H9 (cell line): Measurements from ENCODE around the gene TPD52L3. TPM values are rescaled to one million over a fixed set of nuclear protein-coding genes. Genes with fewer than 3 reads are reported as not detected.

Experiments used
- DNase-seq: peaks from one replicate; pipeline ENCODE4 v3.0.0-alpha.2; 2017
- H2AFZ ChIP-seq: one replicate; pipeline ENCODE4 v1.6.1; 2013; ENCODE audit warnings: mild to moderate bottlenecking, low read length, control low read depth, moderate library complexity
- H2AK5ac ChIP-seq: 2 replicates; pipeline ENCODE4 v1.6.1; 2013; ENCODE audit warnings: low read length, control low read depth, mixed read lengths; ENCODE audit not compliant: insufficient read length
- H2BK120ac ChIP-seq: one replicate; pipeline ENCODE4 v1.6.1; 2013; ENCODE audit warnings: low read depth, mild to moderate bottlenecking, low read length, control low read depth, inconsistent platforms; ENCODE audit not compliant: poor library complexity, severe bottlenecking
- H2BK12ac ChIP-seq: 2 replicates; pipeline ENCODE4 v1.6.1; 2013; ENCODE audit warnings: low read length, control low read depth, mixed read lengths, low read depth; ENCODE audit not compliant: insufficient read length
- H2BK15ac ChIP-seq: 2 replicates; pipeline ENCODE4 v1.6.1; 2013; ENCODE audit warnings: low read depth, low read length, control low read depth
- H2BK20ac ChIP-seq: one replicate; pipeline ENCODE4 v1.6.1; 2013; ENCODE audit warnings: low read depth, mild to moderate bottlenecking, low read length, control low read depth, inconsistent platforms; ENCODE audit not compliant: poor library complexity, severe bottlenecking
- H2BK5ac ChIP-seq: 2 replicates; pipeline ENCODE4 v1.6.1; 2013; ENCODE audit warnings: low read length, control low read depth, mixed read lengths; ENCODE audit not compliant: insufficient read length
- H3K14ac ChIP-seq: 2 replicates; pipeline ENCODE4 v1.6.1; 2013; ENCODE audit warnings: low read length, control low read depth; ENCODE audit not compliant: insufficient read depth
- H3K18ac ChIP-seq: 2 replicates; pipeline ENCODE4 v1.6.1; 2013; ENCODE audit warnings: low read depth, mild to moderate bottlenecking, mixed read lengths, low read length, control low read depth; ENCODE audit not compliant: insufficient read length
- H3K23ac ChIP-seq: 2 replicates; pipeline ENCODE4 v1.6.1; 2013; ENCODE audit warnings: low read length, control low read depth, mixed read lengths, low read depth; ENCODE audit not compliant: insufficient read length
- H3K23me2 ChIP-seq: 2 replicates; pipeline ENCODE4 v1.6.1; 2013; ENCODE audit warnings: low read depth, mild to moderate bottlenecking, mixed read lengths, low read length, control low read depth; ENCODE audit not compliant: insufficient read length, poor library complexity, severe bottlenecking
- H3K27ac ChIP-seq: 2 replicates; pipeline ENCODE4 v1.5.1; 2013; ENCODE audit warnings: low read length, control low read depth, mixed read lengths, low read depth; ENCODE audit not compliant: insufficient read length
- H3K27me3 ChIP-seq: 2 replicates; pipeline ENCODE4 v1.6.1; 2013; ENCODE audit warnings: low read length, control low read depth, inconsistent platforms; ENCODE audit not compliant: insufficient read depth
- H3K4ac ChIP-seq: 2 replicates; pipeline ENCODE4 v1.6.1; 2013; ENCODE audit warnings: low read depth, mild to moderate bottlenecking, control low read depth, inconsistent platforms, low read length, moderate library complexity
- H3K4me1 ChIP-seq: 2 replicates; pipeline ENCODE4 v1.6.1; 2013; ENCODE audit warnings: low read length, control low read depth, inconsistent platforms; ENCODE audit not compliant: insufficient read depth
- H3K4me2 ChIP-seq: 2 replicates; pipeline ENCODE4 v1.6.1; 2013; ENCODE audit warnings: low read length, control low read depth, mixed read lengths; ENCODE audit not compliant: insufficient read length, insufficient read depth
- H3K56ac ChIP-seq: 2 replicates; pipeline ENCODE4 v1.6.1; 2013; ENCODE audit warnings: low read depth, mild to moderate bottlenecking, mixed read lengths, low read length, control low read depth; ENCODE audit not compliant: insufficient read length
- H3K79me1 ChIP-seq: 2 replicates; pipeline ENCODE4 v1.6.1; 2013; ENCODE audit warnings: low read depth, mild to moderate bottlenecking, moderate library complexity, low read length, control low read depth, inconsistent platforms; ENCODE audit not compliant: insufficient read depth, poor library complexity, severe bottlenecking
- H3K79me2 ChIP-seq: 2 replicates; pipeline ENCODE4 v1.6.1; 2013; ENCODE audit warnings: low read length, control low read depth, inconsistent platforms; ENCODE audit not compliant: insufficient read depth
- H3K9ac ChIP-seq: 2 replicates; pipeline ENCODE4 v1.6.1; 2013; ENCODE audit warnings: low read length, control low read depth, mixed read lengths; ENCODE audit not compliant: insufficient read length; ENCODE audit errors: extremely low read depth
- H3K9me3 ChIP-seq: one replicate; pipeline ENCODE4 v1.6.1; 2013; ENCODE audit warnings: low read depth, low read length, inconsistent platforms; ENCODE audit not compliant: control insufficient read depth
- H3T11ph ChIP-seq: one replicate; pipeline ENCODE4 v1.6.1; 2013; ENCODE audit warnings: mild to moderate bottlenecking, low read length, control low read depth, inconsistent platforms
- H4K20me1 ChIP-seq: one replicate; pipeline ENCODE4 v1.6.1; 2013; ENCODE audit not compliant: control insufficient read depth, insufficient read length, insufficient read depth
- H4K5ac ChIP-seq: 2 replicates; pipeline ENCODE4 v1.6.1; 2013; ENCODE audit warnings: low read depth, mild to moderate bottlenecking, mixed read lengths, low read length, control low read depth; ENCODE audit not compliant: insufficient read length
- H4K8ac ChIP-seq: replicated peaks from 2 replicates; pipeline ENCODE4 v1.6.1; 2013; ENCODE audit warnings: low read length, control low read depth, mixed read lengths, low read depth; ENCODE audit not compliant: insufficient read length
- H4K91ac ChIP-seq: 2 replicates; pipeline ENCODE4 v1.6.1; 2013; ENCODE audit warnings: low read depth, mild to moderate bottlenecking, moderate library complexity, mixed read lengths, low read length, control low read depth; ENCODE audit not compliant: insufficient read length
- H3K27ac Mint-ChIP-seq, 3 experiments: 2 replicates in 2 of 3; 3 replicates in 1 of 3; pipeline ENCODE4 v1.8.0; 2020 to 2021; ENCODE audit warnings: mixed read lengths in 3 of 3, mild to moderate bottlenecking in 1 of 3, moderate library complexity in 1 of 3
- H3K27me3 Mint-ChIP-seq: 2 replicates; pipeline ENCODE4 v1.8.0; 2021; ENCODE audit warnings: low read depth, mild to moderate bottlenecking, moderate library complexity, mixed read lengths
- H3K36me3 Mint-ChIP-seq, 3 experiments: 2 replicates in 2 of 3; 3 replicates in 1 of 3; pipeline ENCODE4 v1.8.0; 2020 to 2021; ENCODE audit warnings: low read depth in 3 of 3, mixed read lengths in 3 of 3; ENCODE audit not compliant: insufficient read depth in 1 of 3
- H3K4me1 Mint-ChIP-seq, 2 experiments: 2 replicates each; pipeline ENCODE4 v1.8.0; 2020; ENCODE audit warnings: mixed read lengths in 2 of 2
- H3K4me3 Mint-ChIP-seq, 2 experiments: 2 replicates in 1 of 2; 3 replicates in 1 of 2; pipeline ENCODE4 v1.8.0; 2020 to 2021; ENCODE audit warnings: mild to moderate bottlenecking in 2 of 2, mixed read lengths in 2 of 2, moderate library complexity in 1 of 2
- H3K9me3 Mint-ChIP-seq, 2 experiments: 2 replicates in 1 of 2; 3 replicates in 1 of 2; pipeline ENCODE4 v1.8.0; 2020; ENCODE audit warnings: mild to moderate bottlenecking in 2 of 2, mixed read lengths in 2 of 2, moderate library complexity in 1 of 2
- WGBS: extraction: QIAGEN DNeasy Blood & Tissue Kit; methylation state at CpG from one replicate; pipeline ENCODE4 v1.1.7; 2013; ENCODE audit warnings: missing lambda C conversion rate, low lambda C conversion rate, mixed read lengths; ENCODE audit not compliant: insufficient read length; ENCODE audit errors: extremely low coverage; 5-methylcytosine and 5-hydroxymethylcytosine counted together
- total RNA-seq: library from RNA; stranded (reverse); gene quantifications from 2 replicates; pipeline ENCODE4 v1.2.1, GENCODE V29; 2021
- TF ChIP-seq, protein P1 (sequence below): fragments of 200-600 bp; sonication (generic); conservative IDR thresholded peaks from 3 replicates; pipeline ENCODE4 v1.8.0; 2021; ENCODE audit warnings: antibody characterized with exemption, mild to moderate bottlenecking

The TPD52L3 gene
- total RNA-seq, 1 experiment from 2014 or later = not detected

DNA sequence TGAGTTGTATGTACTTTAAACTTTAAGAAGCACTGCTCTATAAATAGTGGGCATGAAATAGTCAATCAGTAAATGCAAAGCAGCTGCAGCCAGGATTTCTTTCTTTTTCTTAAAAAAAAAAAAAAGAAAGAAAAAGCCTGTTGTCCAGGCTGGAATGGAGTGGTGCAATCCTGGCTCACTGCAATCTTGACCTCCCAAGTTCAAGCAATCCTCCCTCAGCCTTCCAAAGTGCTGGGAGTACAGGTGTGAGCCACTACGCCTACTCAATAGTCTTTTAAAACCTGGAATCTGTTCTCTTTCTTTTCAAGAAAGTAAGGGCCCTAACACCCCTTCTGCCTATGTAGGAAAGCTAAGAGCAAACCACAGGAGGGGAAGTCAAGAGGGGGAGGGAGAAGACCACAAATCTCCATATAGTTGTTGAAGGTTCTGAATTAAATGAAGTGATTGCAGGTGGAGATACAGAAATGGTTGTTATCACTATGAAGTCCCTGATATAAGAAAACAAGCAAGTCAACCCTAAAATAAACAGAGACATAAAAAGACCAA is 20.6 kb upstream of the TPD52L3 start:
- H3K18ac ChIP-seq = no peak overlapping the region
- H3K4ac ChIP-seq = no peak overlapping the region
- no peaks in the 10 kb centered on the region for H3K9me3 Mint-ChIP-seq
- no peaks in the 10 kb centered on the region for H3K27me3 ChIP-seq
- no peak overlapping the region for H3K56ac ChIP-seq
- no peak overlapping the region for H2AFZ ChIP-seq
- no peak for DNase-seq
- H4K20me1 ChIP-seq = no peaks in the 10 kb centered on the region
- no peaks in the 10 kb centered on the region for H3K9me3 ChIP-seq
- H3K79me1 ChIP-seq = no peaks in the 10 kb centered on the region
- no peak overlapping the region for H2BK12ac ChIP-seq
- H3K36me3 Mint-ChIP-seq = no peaks in the 10 kb centered on the region
- H3K27ac ChIP-seq = no peak overlapping the region
- H3K9ac ChIP-seq = no peak overlapping the region
- no peaks in the 10 kb centered on the region for H3K23me2 ChIP-seq
- no peak overlapping the region for H3K27ac Mint-ChIP-seq
- H2BK20ac ChIP-seq = no peak overlapping the region
- no peak overlapping the region for H3K4me2 ChIP-seq
- no peak overlapping the region for H4K91ac ChIP-seq
- H2BK5ac ChIP-seq = no peak overlapping the region
- no peak overlapping the region for H3T11ph ChIP-seq
- H4K5ac ChIP-seq = no peak overlapping the region
- no peak overlapping the region for H2BK120ac ChIP-seq
- H3K14ac ChIP-seq = no peak overlapping the region
- no peaks in the 10 kb centered on the region for H3K4me1 ChIP-seq
- TF ChIP-seq, protein P1, sequence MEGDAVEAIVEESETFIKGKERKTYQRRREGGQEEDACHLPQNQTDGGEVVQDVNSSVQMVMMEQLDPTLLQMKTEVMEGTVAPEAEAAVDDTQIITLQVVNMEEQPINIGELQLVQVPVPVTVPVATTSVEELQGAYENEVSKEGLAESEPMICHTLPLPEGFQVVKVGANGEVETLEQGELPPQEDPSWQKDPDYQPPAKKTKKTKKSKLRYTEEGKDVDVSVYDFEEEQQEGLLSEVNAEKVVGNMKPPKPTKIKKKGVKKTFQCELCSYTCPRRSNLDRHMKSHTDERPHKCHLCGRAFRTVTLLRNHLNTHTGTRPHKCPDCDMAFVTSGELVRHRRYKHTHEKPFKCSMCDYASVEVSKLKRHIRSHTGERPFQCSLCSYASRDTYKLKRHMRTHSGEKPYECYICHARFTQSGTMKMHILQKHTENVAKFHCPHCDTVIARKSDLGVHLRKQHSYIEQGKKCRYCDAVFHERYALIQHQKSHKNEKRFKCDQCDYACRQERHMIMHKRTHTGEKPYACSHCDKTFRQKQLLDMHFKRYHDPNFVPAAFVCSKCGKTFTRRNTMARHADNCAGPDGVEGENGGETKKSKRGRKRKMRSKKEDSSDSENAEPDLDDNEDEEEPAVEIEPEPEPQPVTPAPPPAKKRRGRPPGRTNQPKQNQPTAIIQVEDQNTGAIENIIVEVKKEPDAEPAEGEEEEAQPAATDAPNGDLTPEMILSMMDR = no peak
- no peak overlapping the region for H4K8ac ChIP-seq
- WGBS = no CpG with 5 or more reads among the region's 1 CpG
- no peak overlapping the region for H3K23ac ChIP-seq
- no peak overlapping the region for H2BK15ac ChIP-seq
- H2AK5ac ChIP-seq = no peak overlapping the region
- H3K4me3 Mint-ChIP-seq = no peak overlapping the region
- peaks cover 3 to 4% of the 10 kb centered on the region in 2 experiments; a peak in 3 of 4 replicates for H3K4me1 Mint-ChIP-seq
- no peaks in the 10 kb centered on the region for H3K27me3 Mint-ChIP-seq
- no peaks in the 10 kb centered on the region for H3K79me2 ChIP-seq
